ENCODE results near the gene SPAG8. TPM values are rescaled to one million over a fixed set of nuclear protein-coding genes. Genes with fewer than 3 reads are reported as not detected.

Gene SPAG8
- total and polyA plus RNA-seq, 2 experiments from 2014 or later = 0.45 TPM

GRCh38 chr9:35840881-35841644 lies 29.0 kb upstream of the SPAG8 start (continued):
- TF ChIP-seq, protein P1, sequence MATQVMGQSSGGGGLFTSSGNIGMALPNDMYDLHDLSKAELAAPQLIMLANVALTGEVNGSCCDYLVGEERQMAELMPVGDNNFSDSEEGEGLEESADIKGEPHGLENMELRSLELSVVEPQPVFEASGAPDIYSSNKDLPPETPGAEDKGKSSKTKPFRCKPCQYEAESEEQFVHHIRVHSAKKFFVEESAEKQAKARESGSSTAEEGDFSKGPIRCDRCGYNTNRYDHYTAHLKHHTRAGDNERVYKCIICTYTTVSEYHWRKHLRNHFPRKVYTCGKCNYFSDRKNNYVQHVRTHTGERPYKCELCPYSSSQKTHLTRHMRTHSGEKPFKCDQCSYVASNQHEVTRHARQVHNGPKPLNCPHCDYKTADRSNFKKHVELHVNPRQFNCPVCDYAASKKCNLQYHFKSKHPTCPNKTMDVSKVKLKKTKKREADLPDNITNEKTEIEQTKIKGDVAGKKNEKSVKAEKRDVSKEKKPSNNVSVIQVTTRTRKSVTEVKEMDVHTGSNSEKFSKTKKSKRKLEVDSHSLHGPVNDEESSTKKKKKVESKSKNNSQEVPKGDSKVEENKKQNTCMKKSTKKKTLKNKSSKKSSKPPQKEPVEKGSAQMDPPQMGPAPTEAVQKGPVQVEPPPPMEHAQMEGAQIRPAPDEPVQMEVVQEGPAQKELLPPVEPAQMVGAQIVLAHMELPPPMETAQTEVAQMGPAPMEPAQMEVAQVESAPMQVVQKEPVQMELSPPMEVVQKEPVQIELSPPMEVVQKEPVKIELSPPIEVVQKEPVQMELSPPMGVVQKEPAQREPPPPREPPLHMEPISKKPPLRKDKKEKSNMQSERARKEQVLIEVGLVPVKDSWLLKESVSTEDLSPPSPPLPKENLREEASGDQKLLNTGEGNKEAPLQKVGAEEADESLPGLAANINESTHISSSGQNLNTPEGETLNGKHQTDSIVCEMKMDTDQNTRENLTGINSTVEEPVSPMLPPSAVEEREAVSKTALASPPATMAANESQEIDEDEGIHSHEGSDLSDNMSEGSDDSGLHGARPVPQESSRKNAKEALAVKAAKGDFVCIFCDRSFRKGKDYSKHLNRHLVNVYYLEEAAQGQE (IDR thresholded peaks at IDR 0.05; ENCODE audit: unreplicated experiment) = no peak
- TF ChIP-seq ETS1 (IDR thresholded peaks at IDR 0.05) (no peak), STAT1 (IDR thresholded peaks at IDR 0.05; ENCODE audit: unreplicated experiment) (no peak)

DNA sequence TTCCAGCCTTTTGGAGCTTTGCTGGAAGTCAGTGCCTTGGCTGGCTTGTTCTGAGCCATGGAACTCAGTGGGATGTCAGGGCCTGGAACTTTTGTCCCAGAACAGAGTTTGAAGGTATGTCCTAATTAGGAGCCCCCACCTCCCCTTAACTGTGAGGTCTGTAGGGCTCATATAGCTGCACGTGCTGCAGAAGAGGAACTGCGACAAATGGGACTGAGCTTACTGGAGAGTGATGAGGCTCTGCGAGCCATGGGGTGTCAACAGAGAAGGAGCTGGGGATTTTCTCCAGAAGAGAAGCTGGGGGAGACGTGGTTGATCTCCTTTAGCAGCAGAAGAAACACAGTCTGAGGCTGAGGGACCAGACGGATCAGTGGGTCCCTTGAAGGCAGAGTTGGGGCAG lies 27.9 kb upstream of the SPAG8 start:
- Histone ChIP-seq H3K79me2 (replicated peaks; ENCODE audit: insufficient read depth) (no peaks in the 10 kb centered on the region), H3K4me3 (no peak overlapping the region), H3K4me2 (no peak overlapping the region), H4K20me1 (replicated peaks; ENCODE audit: insufficient read depth) (no peaks in the 10 kb centered on the region; the same call in 1 of the 2 replicates), H3K4me1 (ENCODE audit: insufficient read depth) (peaks cover 14% of the 10 kb centered on the region), H3K9me2 (ENCODE audit: insufficient read depth) (peaks cover 9% of the 10 kb centered on the region; the same call in 1 of the 2 replicates), H3K27ac (ENCODE audit: low read depth) (no peak overlapping the region), H2AFZ (no peak overlapping the region), H3F3A (replicated peaks; ENCODE audit: low read depth) (no peaks in the 10 kb centered on the region), H3K36me3 (ENCODE audit: insufficient read depth) (no peaks in the 10 kb centered on the region), H3K27me3 (ENCODE audit: insufficient read depth) (no peaks in the 10 kb centered on the region)
- no peak for DNase-seq (ENCODE audit: low spot score)
- Mint-ChIP-seq H3K4me3 (no peak overlapping the region), H3K9me3 (no peaks in the 10 kb centered on the region), H3K4me1 (peaks cover 24% of the 10 kb centered on the region), H3K27ac (no peak overlapping the region), H3K27me3 (ENCODE audit: insufficient read depth, low read depth, poor library complexity) (peaks cover 5% of the 10 kb centered on the region), H3K36me3 (ENCODE audit: low read depth) (no peaks in the 10 kb centered on the region)
- ATAC-seq = no peak
- TF ChIP-seq EZH2 (IDR thresholded peaks at IDR 0.05; ENCODE audit: low read depth, unreplicated experiment) (no peak), EZH2phosphoT487 (IDR thresholded peaks at IDR 0.05; ENCODE audit: unreplicated experiment) (no peak), POLR2AphosphoS5 (IDR thresholded peaks at IDR 0.05; ENCODE audit: low read depth) (no peak), JUNB (IDR thresholded peaks at IDR 0.05; ENCODE audit: unreplicated experiment) (no peak), STAT1 (IDR thresholded peaks at IDR 0.05; ENCODE audit: unreplicated experiment) (no peak), NANOG (IDR thresholded peaks at IDR 0.05; ENCODE audit: borderline replicate concordance) (no peak), ZNF114 (CRISPR knock-in tag; IDR thresholded peaks at IDR 0.05) (no peak), ETS1 (IDR thresholded peaks at IDR 0.05) (no peak), ZNF331 (CRISPR knock-in tag; IDR thresholded peaks at IDR 0.05; ENCODE audit: low read depth) (no peak)
- TF ChIP-seq, protein P1 (IDR thresholded peaks at IDR 0.05; ENCODE audit: unreplicated experiment) = no peak
- TF ChIP-seq, protein P2, sequence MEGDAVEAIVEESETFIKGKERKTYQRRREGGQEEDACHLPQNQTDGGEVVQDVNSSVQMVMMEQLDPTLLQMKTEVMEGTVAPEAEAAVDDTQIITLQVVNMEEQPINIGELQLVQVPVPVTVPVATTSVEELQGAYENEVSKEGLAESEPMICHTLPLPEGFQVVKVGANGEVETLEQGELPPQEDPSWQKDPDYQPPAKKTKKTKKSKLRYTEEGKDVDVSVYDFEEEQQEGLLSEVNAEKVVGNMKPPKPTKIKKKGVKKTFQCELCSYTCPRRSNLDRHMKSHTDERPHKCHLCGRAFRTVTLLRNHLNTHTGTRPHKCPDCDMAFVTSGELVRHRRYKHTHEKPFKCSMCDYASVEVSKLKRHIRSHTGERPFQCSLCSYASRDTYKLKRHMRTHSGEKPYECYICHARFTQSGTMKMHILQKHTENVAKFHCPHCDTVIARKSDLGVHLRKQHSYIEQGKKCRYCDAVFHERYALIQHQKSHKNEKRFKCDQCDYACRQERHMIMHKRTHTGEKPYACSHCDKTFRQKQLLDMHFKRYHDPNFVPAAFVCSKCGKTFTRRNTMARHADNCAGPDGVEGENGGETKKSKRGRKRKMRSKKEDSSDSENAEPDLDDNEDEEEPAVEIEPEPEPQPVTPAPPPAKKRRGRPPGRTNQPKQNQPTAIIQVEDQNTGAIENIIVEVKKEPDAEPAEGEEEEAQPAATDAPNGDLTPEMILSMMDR (conservative IDR thresholded peaks at IDR 0.05; ENCODE audit: low read depth in 2 of 2) = no peak

Data from GM23338 (cell line).